ENCODE data around the gene KCNH1.

Gene KCNH1

DNA sequence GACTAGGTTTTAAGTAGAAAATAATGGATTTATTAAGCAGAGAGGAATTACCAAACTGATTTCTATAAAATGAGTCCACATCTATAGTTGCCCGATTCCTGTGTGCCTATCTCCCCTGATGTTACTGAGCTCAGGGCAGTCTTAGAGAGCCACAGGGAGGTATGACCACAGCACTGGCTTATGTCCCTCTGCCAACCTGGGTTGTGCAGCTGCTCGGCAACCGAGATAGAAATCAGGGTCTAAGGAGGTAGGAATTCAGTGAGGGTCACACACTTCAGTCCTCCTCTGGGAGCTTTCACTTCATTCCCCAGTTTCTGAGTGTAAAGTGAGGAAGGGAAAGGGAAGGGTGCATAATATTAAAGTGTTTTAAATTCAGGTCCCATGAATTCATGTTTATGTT lies 386.8 kb downstream of the KCNH1 start:
- no peak for DNase-seq

GRCh38 chr1:210746024-210746731 lies 387.8 kb downstream of the KCNH1 start:
- DNase-seq: no peak

GRCh38 chr1:210743038-210743437 lies 390.9 kb downstream of the KCNH1 start:
- DNase-seq: no peak

- no peak for DNase-seq
Observed at GRCh38 chr1:210741564-210741963, 392.4 kb downstream of the KCNH1 start.

- DNase-seq: no peak
Observed at GRCh38 chr1:210739627-210740026, 394.3 kb downstream of the KCNH1 start.

DNA sequence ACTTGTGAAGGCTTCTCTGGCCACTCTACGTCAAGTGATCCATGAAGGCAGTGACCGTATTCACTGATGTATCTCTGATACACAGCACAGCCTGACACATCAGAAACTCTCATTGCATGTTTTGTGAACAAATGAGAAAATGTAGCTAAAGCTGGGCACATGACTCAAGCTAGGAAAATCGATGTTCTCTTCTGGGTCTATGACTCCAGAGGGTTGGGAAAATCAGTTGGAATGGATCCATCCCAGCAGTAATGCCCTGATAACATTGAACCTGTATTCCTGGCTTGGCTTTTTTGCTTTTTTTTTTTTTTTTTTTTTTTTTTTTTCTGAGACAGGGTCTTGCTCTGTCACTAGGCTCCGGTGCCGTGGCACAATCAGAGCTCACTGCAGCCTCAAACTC lies 395.7 kb downstream of the KCNH1 start:
- no peak for DNase-seq

GRCh38 chr1:210736713-210737112 lies 397.2 kb downstream of the KCNH1 start:
- DNase-seq: no peak

GRCh38 chr1:210731597-210731996 lies 402.4 kb downstream of the KCNH1 start:
- DNase-seq: no peak

- no peak for DNase-seq
Observed at GRCh38 chr1:210731193-210731592, 402.8 kb downstream of the KCNH1 start.

GRCh38 chr1:210730023-210730422 lies 403.9 kb downstream of the KCNH1 start:
- no peak for DNase-seq

DNA sequence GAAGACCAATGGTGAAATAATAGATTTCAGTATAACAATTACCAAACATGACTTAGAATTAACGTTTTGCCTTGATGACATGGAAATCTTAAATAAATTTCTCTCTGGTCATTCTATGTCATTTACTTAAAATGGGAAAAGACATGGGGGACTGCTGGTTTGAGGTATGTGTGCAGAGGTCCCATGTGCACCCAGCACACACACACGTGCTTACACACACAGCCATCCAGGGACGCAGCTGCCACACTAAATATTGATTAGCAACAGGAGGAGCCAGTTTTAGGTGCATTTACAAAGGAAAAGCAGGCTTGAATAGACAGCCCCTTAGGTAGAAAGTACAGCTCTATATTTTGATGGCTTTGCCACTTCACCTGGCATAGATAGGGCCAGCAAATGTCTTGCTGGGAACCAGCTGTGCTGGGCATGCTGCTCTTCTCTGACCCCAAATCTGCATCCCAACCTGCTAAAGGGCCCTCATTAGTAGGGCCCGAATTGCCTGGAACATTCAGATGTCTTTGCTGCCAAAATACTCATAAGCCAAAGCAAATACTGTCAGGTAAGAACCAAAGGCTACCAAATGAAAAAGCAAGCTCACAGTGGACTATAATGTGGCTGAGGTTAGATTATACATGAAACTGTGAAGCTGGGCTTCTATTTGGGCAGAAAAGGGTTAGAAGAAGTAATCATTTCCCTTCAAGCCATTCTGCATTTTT lies 405.4 kb downstream of the KCNH1 start:
- DNase-seq: no peak

GRCh38 chr1:210727709-210728108 lies 406.2 kb downstream of the KCNH1 start:
- no peak for DNase-seq

DNA sequence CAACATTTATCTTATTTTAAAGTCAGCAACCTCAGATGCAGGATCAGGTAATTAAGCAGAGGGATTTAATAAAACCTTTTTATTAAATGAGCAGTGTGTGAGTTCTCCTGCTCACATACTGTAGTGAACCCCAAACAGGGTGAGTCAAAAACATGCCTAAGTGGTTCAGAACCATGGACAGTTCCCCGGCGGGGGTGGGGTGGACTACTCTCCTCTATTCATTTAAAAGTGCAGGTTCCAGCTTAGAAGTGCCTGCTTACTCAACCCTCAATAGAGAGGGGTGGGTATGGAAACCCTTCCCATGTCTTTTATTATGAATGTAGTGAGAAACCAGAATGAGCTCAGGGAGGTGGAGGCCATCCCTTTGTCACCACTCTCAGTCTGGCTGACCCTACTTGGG lies 407.3 kb downstream of the KCNH1 start:
- DNase-seq: no peak

DNA sequence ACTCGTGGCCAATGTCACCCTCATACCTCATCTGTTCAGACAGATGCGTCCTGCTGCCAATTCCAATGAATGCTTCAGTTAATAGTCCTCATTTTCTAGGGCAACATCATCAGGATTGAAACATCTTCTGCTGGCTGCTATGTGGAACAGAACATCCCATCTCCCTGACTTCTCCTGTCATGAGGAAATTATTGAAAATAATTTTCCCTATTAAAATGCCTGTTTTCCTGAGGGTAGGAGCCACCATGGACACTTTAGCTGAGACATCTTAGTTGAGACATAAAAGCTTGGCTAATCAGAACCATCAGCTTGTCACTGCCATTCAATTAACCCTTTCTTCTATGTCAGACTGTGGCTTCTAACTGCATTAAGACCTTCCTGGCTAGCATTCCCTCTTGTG lies 409.2 kb downstream of the KCNH1 start:
- DNase-seq: no peak

GRCh38 chr1:210723646-210724045 lies 410.3 kb downstream of the KCNH1 start:
- DNase-seq: no peak

GRCh38 chr1:210722410-210723081 lies 411.4 kb downstream of the KCNH1 start:
- DNase-seq: no peak

DNA sequence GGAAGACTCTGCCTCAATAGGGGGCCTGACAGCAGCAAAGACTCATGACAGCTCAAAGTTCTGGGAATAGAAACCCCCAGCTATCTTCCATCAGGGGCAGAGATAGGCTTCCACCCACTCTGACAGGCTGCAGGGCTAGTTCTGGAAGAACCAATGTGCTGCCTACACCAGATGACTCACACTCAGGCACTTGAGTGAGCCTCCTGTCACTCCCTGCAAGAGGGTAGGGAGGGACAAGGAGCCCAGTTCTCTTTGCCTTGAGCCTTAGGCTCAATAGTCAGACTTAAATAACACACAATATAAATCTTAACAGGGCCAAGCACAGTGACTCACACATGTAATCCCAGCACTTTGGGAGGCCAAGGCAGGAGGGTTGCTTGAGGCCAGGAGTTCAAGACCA lies 418.9 kb downstream of the KCNH1 start:
- DNase-seq: no peak

- DNase-seq: no peak
Observed at GRCh38 chr1:210711825-210712612, 421.9 kb downstream of the KCNH1 start.

DNA sequence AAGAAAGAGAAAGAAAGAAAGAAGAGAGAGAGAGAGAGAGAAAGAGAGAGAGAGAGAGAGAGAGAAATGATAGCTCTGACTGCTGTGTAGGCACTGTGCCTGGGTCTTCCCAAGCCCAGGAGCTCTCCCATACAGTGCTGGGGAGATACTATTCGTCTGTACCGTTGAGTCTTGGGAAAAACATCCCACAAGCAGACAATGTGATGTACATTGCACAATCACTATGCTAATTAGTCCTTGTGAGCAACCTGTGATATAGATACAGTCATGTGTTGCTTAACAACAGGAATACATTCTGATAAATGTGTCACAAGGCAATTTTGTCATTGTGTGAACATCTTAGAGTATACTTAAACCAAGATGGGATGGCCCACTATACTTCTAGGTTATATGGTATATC lies 424.2 kb downstream of the KCNH1 start:
- no peak for DNase-seq

DNA sequence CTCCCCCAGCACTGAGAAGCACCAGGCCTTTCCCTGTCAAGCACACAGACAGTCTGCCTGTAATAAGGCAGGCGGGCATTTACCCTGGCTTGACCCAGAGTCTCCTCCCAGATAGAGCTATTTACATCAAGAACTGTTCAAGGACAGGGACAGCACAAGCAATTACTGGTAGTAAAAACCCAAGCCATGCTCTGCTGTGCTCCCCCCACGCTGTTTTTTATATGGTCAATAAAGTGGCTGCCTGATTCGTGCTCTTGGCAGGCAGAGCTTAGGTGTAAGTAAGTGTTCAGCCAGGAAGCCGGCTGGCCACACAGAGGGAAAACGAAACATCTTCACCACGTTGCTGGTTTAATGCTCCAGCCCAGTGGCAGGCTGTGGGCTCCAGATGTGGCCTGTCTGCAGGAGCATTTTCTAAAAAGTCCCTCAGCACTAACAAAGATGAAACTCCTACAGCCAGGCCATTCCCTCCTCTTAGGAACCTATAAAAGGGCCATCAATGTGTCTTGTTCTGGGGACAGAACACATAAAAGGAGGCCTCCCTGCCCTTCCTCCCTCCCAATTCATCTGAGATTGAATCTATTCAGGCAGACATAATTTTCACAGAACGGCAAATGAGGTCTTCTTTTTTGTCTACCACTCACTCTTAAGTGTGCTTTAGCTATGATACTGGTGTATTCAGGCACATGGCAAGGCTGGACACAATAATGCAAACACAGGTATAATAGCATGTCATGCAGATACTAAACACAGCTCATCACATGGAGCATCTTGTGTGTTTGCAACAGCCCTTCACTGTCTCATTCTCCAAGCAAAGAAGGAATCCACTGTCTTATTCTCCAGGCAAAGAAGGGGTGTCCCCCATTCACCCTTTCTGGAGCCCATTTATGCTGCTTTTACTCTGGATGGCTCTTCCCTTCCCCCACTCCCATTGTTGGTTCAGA lies 426.4 kb downstream of the KCNH1 start:
- no peak for DNase-seq

DNA sequence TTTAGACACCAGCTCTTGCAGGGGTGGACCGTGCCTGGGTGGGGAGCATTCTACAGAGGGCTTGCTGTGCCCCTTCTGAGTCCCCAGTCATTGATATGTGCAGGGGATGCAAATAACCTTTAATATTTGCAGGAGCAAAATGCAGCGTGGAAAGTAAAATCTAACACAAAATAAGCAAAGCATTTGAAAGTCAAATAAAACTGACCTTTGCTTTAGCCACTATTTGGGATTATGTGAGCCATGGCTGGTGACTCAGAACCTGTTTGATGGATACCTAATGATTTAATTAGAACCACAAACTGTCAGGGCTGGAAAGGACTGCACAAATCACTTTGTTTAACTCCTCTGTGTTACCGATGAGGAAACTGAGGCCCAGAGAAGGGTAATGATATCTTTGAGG lies 427.7 kb downstream of the KCNH1 start:
- DNase-seq: no peak

- DNase-seq: no peak
Observed at GRCh38 chr1:210705086-210705485, 428.9 kb downstream of the KCNH1 start.

Measured in NCI-H1436 (cell line).